CD4-positive, alpha-beta T cell treated with Interleukin-15 for 1 hour (primary cell): ENCODE measurements around the gene CD83.
"Not testable (repeated sequence)": the region's sequence is repeated elsewhere in the genome, so short reads cannot be mapped to it uniquely, and the experiment has no call there.

Experiments
- DNase-seq: peaks from one replicate; pipeline ENCODE4 v3.0.0-alpha.2; 2020

CD83 gene

GRCh38 chr6:14151300-14151699 lies 33.7 kb downstream of the CD83 start:
- not testable (repeated sequence) for DNase-seq

GRCh38 chr6:14151773-14152172 lies 34.2 kb downstream of the CD83 start:
- no peak for DNase-seq

GRCh38 chr6:14153228-14153627 lies 35.7 kb downstream of the CD83 start:
- DNase-seq = no peak

GRCh38 chr6:14159090-14159489 lies 41.5 kb downstream of the CD83 start:
- no peak for DNase-seq

- no peak for DNase-seq
These were observed 45.3 kb downstream of the CD83 start for GRCh38 chr6:14162826-14163225.

- DNase-seq = no peak
These were observed 47.5 kb downstream of the CD83 start for GRCh38 chr6:14165091-14165490.

GRCh38 chr6:14166839-14167238 lies 49.3 kb downstream of the CD83 start:
- DNase-seq = no peak

- DNase-seq = no peak
These were observed 52.6 kb downstream of the CD83 start for GRCh38 chr6:14170128-14170527.

- DNase-seq = no peak
These were observed 55.0 kb downstream of the CD83 start for GRCh38 chr6:14172562-14172961.

GRCh38 chr6:14174226-14174625 lies 56.7 kb downstream of the CD83 start:
- DNase-seq = no peak

- no peak for DNase-seq
These were observed 57.4 kb downstream of the CD83 start for GRCh38 chr6:14174996-14175395.

- DNase-seq = no peak
These were observed 58.9 kb downstream of the CD83 start for GRCh38 chr6:14176429-14176828.

- no peak for DNase-seq
These were observed 60.0 kb downstream of the CD83 start for GRCh38 chr6:14177413-14178082.

GRCh38 chr6:14178083-14178445 lies 60.5 kb downstream of the CD83 start:
- DNase-seq = no peak

- no peak for DNase-seq
These were observed 63.0 kb downstream of the CD83 start for GRCh38 chr6:14180609-14181008.

- no peak for DNase-seq
These were observed 65.3 kb downstream of the CD83 start for GRCh38 chr6:14182916-14183315.
